Activated CD4-positive, CD25-positive, alpha-beta regulatory T cell treated with anti-CD3 and anti-CD28 coated beads, Interleukin-2, amount 50 U/mL, for 16 hours (primary cell): Measurements from ENCODE around the gene ZSWIM3.

Source experiments
- DNase-seq: peaks from one replicate; pipeline ENCODE4 v3.0.0-alpha.2; 2020; ENCODE audit warnings: low read depth, low spot score

The ZSWIM3 gene

GRCh38 chr20:45833030-45833882, 24.2 kb upstream of the ZSWIM3 start, which contains the start of gene SNX21:
Gene SNX21, plus strand, starts transcription at chr20:45833799. Its CDS starts 121 bp downstream, at chr20:45833920.
- no peak for DNase-seq

GRCh38 chr20:45833883-45834796, 23.3 kb upstream of the ZSWIM3 start:
- no peak for DNase-seq

- no peak for DNase-seq
These were observed 22.6 kb upstream of the ZSWIM3 start for GRCh38 chr20:45834797-45835161.

GRCh38 chr20:45835329-45835765, 22.1 kb upstream of the ZSWIM3 start:
- no peak for DNase-seq

- DNase-seq = no peak
These were observed 21.6 kb upstream of the ZSWIM3 start for GRCh38 chr20:45835825-45836224.

- no peak for DNase-seq
These were observed 20.6 kb upstream of the ZSWIM3 start for GRCh38 chr20:45836841-45837240.

- DNase-seq = no peak
These were observed 16.7 kb upstream of the ZSWIM3 start for GRCh38 chr20:45840700-45841198.

- no peak for DNase-seq
These were observed 15.8 kb upstream of the ZSWIM3 start for GRCh38 chr20:45841407-45842129.

GRCh38 chr20:45842169-45842812, 15.1 kb upstream of the ZSWIM3 start:
- DNase-seq = no peak

GRCh38 chr20:45843506-45843905, 13.9 kb upstream of the ZSWIM3 start:
- no peak for DNase-seq

GRCh38 chr20:45845452-45845851, 12.0 kb upstream of the ZSWIM3 start:
- DNase-seq = no peak

- no peak for DNase-seq
These were observed 9.0 kb upstream of the ZSWIM3 start for GRCh38 chr20:45848421-45848820.

- DNase-seq = no peak
These were observed 8.3 kb upstream of the ZSWIM3 start for GRCh38 chr20:45848969-45849582.

GRCh38 chr20:45850238-45850637, 7.2 kb upstream of the ZSWIM3 start:
- no peak for DNase-seq

- no peak for DNase-seq
These were observed 6.5 kb upstream of the ZSWIM3 start for GRCh38 chr20:45850926-45851325.

- no peak for DNase-seq
These were observed 5.9 kb upstream of the ZSWIM3 start for GRCh38 chr20:45851501-45851900.

- DNase-seq = no peak
These were observed 5.1 kb upstream of the ZSWIM3 start for GRCh38 chr20:45852326-45852725.

GRCh38 chr20:45853484-45853883, 3.9 kb upstream of the ZSWIM3 start:
- no peak for DNase-seq

- DNase-seq = no peak
These were observed 435 bp downstream of the ZSWIM3 start for GRCh38 chr20:45857882-45858216.

GRCh38 chr20:45859916-45860315, 2.5 kb downstream of the ZSWIM3 start:
- no peak for DNase-seq
